Stimulated activated CD8-positive, alpha-beta memory T cell treated with anti-CD3 and anti-CD28 coated beads, Interleukin-2, amount 100 ng/mL, for 48 hours (primary cell): ENCODE measurements around the gene SEMA4B.
"Not testable (repeated sequence)": the region's sequence is repeated elsewhere in the genome, so short reads cannot be mapped to it uniquely, and the experiment has no call there.

Source experiments
- DNase-seq, 2 donors: peaks; one replicate each; pipeline ENCODE4 v3.0.0-alpha.2; 2020; ENCODE audit warnings: low read depth in 2 of 2

The SEMA4B gene

GRCh38 chr15:90178468-90179435 lies 22.4 kb upstream of the SEMA4B start:
- no peak for DNase-seq

- DNase-seq, result no peak
These were observed 19.4 kb upstream of the SEMA4B start for GRCh38 chr15:90181776-90182175.

GRCh38 chr15:90184119-90184785 lies 16.9 kb upstream of the SEMA4B start:
- no peak for DNase-seq

GRCh38 chr15:90184786-90185704 lies 16.1 kb upstream of the SEMA4B start:
- DNase-seq, result peak in 1 of 2 donors; percentile 35

GRCh38 chr15:90187257-90187868 lies 13.8 kb upstream of the SEMA4B start:
- no peak for DNase-seq

- DNase-seq, result not testable (repeated sequence)
These were observed 13.1 kb upstream of the SEMA4B start for GRCh38 chr15:90188065-90188464.

GRCh38 chr15:90188914-90189748 lies 12.0 kb upstream of the SEMA4B start:
- DNase-seq, result no peak

GRCh38 chr15:90189781-90190467 lies 11.2 kb upstream of the SEMA4B start:
- DNase-seq, result no peak

GRCh38 chr15:90190606-90191343 lies 10.4 kb upstream of the SEMA4B start:
- DNase-seq, result no peak

- DNase-seq, result no peak
These were observed 9.8 kb upstream of the SEMA4B start for GRCh38 chr15:90191344-90191687.

GRCh38 chr15:90191794-90192509 lies 9.2 kb upstream of the SEMA4B start:
- no peak for DNase-seq

GRCh38 chr15:90192961-90193786 lies 8.0 kb upstream of the SEMA4B start:
- DNase-seq, result no peak

- no peak for DNase-seq
These were observed 6.5 kb upstream of the SEMA4B start for GRCh38 chr15:90194655-90195054.

- DNase-seq, result no peak
These were observed 498 bp upstream of the SEMA4B start for GRCh38 chr15:90200534-90201129.

GRCh38 chr15:90201944-90202375 lies 830 bp downstream of the SEMA4B start:
- DNase-seq, result no peak

GRCh38 chr15:90202929-90203328 lies 1.8 kb downstream of the SEMA4B start:
- no peak for DNase-seq

GRCh38 chr15:90203473-90203872 lies 2.3 kb downstream of the SEMA4B start:
- no peak for DNase-seq
